Stomach smooth muscle (tissue), 2 donors: ENCODE data around the gene PPP2R2B.
"Not testable (repeated sequence)": the region's sequence is repeated elsewhere in the genome, so short reads cannot be mapped to it uniquely, and the experiment has no call there.

Experiments used
- H3K27ac ChIP-seq: one replicate; pipeline ENCODE4 v1.7.0; 2013; ENCODE audit warnings: mild to moderate bottlenecking, low read length, inconsistent platforms
- H3K27me3 ChIP-seq, 2 donors: one replicate each; pipeline ENCODE4 v1.7.0; 2013; ENCODE audit warnings: low read length in 2 of 2; ENCODE audit not compliant: insufficient read depth in 2 of 2, control insufficient read depth in 1 of 2
- H3K36me3 ChIP-seq, 2 donors: one replicate each; pipeline ENCODE4 v1.7.0; 2013; ENCODE audit warnings: low read length in 2 of 2; ENCODE audit not compliant: control insufficient read depth in 2 of 2, insufficient read depth in 2 of 2
- H3K4me1 ChIP-seq: one replicate; pipeline ENCODE4 v1.7.0; 2013; ENCODE audit warnings: low read length; ENCODE audit not compliant: control insufficient read depth, insufficient read depth
- H3K4me3 ChIP-seq, 2 donors: one replicate each; pipeline ENCODE4 v1.7.0; 2013; ENCODE audit warnings: low read length in 2 of 2
- H3K9ac ChIP-seq, 2 donors: one replicate each; pipeline ENCODE4 v1.7.0; 2013; ENCODE audit warnings: low read length in 2 of 2, mild to moderate bottlenecking in 1 of 2
- H3K9me3 ChIP-seq, 2 donors: one replicate each; pipeline ENCODE4 v1.7.0; 2013; ENCODE audit warnings: low read length in 2 of 2; ENCODE audit not compliant: control insufficient read depth in 2 of 2
- donor health status: healthy.
- donor health status: Pancreatic carcinoma.

The PPP2R2B gene

GRCh38 chr5:146560205-146560812 is 318.2 kb downstream of the PPP2R2B start:
- H3K9me3 ChIP-seq = no peaks in the 10 kb centered on the region
- H3K36me3 ChIP-seq = no peaks in the 10 kb centered on the region
- no peak overlapping the region for H3K9ac ChIP-seq
- H3K27ac ChIP-seq = no peak overlapping the region
- H3K4me1 ChIP-seq = no peaks in the 10 kb centered on the region
- H3K4me3 ChIP-seq = no peak overlapping the region
- H3K27me3 ChIP-seq = no peaks in the 10 kb centered on the region

GRCh38 chr5:146556884-146557283 is 321.7 kb downstream of the PPP2R2B start:
- H3K36me3 ChIP-seq, H3K4me3 ChIP-seq, H3K27me3 ChIP-seq, H3K9ac ChIP-seq, H3K4me1 ChIP-seq, H3K27ac ChIP-seq, H3K9me3 ChIP-seq: not testable (repeated sequence)

DNA sequence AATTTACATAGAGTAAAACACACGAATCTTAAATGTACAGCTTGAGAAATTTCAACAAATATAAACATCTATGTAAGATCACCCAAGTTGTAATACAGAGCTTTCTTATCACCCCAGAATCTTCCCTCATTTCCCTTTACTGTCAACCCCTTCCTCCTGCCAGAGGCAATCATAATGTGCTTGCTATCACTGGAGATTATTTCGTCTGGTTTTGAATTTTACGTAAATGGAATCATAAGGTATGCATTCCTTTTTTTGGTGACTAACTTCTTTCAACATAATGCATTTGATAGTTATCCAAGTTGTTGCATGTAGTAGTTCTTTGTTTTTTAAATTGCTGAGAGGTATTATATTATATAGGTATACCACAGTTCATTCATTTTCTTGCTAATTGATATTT is 325.1 kb downstream of the PPP2R2B start:
- Histone ChIP-seq H3K27me3 (no peaks in the 10 kb centered on the region), H3K9me3 (no peaks in the 10 kb centered on the region), H3K27ac (no peak overlapping the region), H3K4me1 (no peaks in the 10 kb centered on the region), H3K9ac (no peak overlapping the region), H3K4me3 (no peak overlapping the region), H3K36me3 (no peaks in the 10 kb centered on the region)

DNA sequence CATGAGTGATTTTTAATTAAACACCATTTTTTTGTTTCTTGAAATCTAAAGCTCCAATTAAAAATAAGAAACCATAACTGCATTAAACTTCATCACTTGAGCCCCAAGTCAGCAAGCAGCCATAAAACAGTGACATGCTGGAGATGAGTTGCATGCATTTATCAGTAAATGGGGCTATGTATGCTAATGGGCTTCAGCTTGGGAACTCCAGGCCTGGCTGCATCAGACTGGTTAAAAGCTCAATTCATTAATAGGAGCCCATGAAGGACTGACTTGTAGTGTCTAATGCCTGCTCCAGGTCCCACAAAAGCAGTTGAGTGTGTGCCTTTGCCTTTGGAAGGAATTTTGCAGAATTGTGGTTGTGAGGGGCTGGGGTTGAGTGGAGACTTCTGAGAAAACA is 328.9 kb downstream of the PPP2R2B start:
- peaks cover 0 to 2% of the 10 kb centered on the region in 2 donors for H3K27me3 ChIP-seq
- H3K9me3 ChIP-seq = no peaks in the 10 kb centered on the region
- no peak overlapping the region for H3K9ac ChIP-seq
- H3K4me1 ChIP-seq = no peaks in the 10 kb centered on the region
- no peak overlapping the region for H3K27ac ChIP-seq
- H3K36me3 ChIP-seq = no peaks in the 10 kb centered on the region
- no peak overlapping the region for H3K4me3 ChIP-seq

GRCh38 chr5:146548781-146549449 is 329.6 kb downstream of the PPP2R2B start:
- Histone ChIP-seq H3K27me3 (peaks cover 0 to 2% of the 10 kb centered on the region in 2 donors), H3K4me1 (no peaks in the 10 kb centered on the region), H3K9ac (no peak overlapping the region), H3K9me3 (no peaks in the 10 kb centered on the region), H3K4me3 (no peak overlapping the region), H3K27ac (no peak overlapping the region), H3K36me3 (no peaks in the 10 kb centered on the region)

- Histone ChIP-seq H3K9me3 (no peaks in the 10 kb centered on the region), H3K9ac (no peak overlapping the region), H3K27ac (no peak overlapping the region), H3K4me1 (no peaks in the 10 kb centered on the region), H3K4me3 (no peak overlapping the region), H3K36me3 (no peaks in the 10 kb centered on the region), H3K27me3 (peaks cover 0 to 2% of the 10 kb centered on the region in 2 donors)
Measured at GRCh38 chr5:146544232-146544631, 334.3 kb downstream of the PPP2R2B start.

DNA sequence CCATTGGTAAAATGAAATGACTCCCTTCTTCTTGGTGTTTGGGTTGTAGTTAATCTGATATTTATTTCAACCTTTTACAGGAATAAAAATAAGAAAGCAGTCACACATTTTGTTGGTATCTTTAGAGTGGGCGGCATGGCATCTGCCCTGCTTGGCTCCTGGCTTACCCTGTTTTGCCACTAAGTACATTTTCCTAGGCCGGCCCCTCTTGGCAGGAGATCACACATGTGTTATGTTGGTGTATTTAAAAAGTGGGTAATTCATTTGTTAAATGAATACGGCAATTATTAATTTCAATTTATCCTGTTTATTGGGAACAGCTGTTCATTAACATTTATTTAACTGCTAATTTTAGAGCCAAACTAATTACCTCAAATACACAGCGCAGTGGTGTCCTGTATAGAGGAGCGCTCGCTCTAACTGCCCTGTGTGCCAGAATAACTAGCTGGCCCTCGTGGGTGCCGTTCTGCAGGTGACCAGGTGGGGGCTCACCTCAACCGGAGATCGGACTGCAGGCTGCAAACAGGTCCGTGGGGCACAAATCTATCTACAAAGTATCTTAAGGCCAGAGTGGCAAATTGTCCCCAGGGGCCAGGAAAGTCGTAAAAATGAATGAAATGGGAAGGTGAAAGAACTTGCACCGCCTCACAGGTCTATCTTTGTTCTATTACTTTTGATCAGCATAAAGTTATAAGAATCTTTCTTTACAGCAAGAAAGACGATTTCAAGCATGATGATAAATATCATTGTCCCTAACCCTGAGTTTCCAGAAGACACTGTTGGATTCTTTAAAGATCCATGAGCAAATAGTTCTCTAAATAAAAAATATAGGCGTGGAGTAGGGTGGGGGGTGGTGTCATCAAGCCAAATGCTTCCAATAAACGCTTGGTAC is 336.4 kb downstream of the PPP2R2B start:
- no peak overlapping the region for H3K9ac ChIP-seq
- no peak overlapping the region for H3K4me3 ChIP-seq
- no peaks in the 10 kb centered on the region for H3K36me3 ChIP-seq
- H3K27me3 ChIP-seq = peaks cover 0 to 4% of the 10 kb centered on the region in 2 donors
- H3K9me3 ChIP-seq = no peaks in the 10 kb centered on the region
- no peak overlapping the region for H3K27ac ChIP-seq
- no peaks in the 10 kb centered on the region for H3K4me1 ChIP-seq

DNA sequence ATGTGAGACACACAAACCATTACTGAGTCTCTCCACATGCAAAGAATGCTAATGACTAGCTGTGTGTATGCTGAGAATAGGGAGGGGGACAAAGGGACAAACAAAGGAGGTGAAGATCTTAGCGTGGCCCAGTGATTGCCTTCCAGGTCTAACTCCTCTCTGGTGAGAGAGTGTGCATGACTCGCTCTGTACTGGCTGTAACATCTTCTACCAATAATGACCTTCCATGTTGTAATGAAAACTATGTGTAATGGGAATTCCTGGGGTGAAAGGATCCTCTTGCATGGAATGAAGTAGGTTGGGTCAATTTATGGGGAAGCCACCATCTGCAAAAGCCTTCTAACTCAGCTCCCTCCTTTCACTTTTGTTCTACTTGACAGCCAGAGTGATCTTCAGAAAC is 338.1 kb downstream of the PPP2R2B start:
- H3K27me3 ChIP-seq = peaks cover 0 to 4% of the 10 kb centered on the region in 2 donors
- H3K9me3 ChIP-seq = no peaks in the 10 kb centered on the region
- H3K27ac ChIP-seq = no peak overlapping the region
- H3K4me3 ChIP-seq = no peak overlapping the region
- H3K36me3 ChIP-seq = no peaks in the 10 kb centered on the region
- no peaks in the 10 kb centered on the region for H3K4me1 ChIP-seq
- no peak overlapping the region for H3K9ac ChIP-seq

DNA sequence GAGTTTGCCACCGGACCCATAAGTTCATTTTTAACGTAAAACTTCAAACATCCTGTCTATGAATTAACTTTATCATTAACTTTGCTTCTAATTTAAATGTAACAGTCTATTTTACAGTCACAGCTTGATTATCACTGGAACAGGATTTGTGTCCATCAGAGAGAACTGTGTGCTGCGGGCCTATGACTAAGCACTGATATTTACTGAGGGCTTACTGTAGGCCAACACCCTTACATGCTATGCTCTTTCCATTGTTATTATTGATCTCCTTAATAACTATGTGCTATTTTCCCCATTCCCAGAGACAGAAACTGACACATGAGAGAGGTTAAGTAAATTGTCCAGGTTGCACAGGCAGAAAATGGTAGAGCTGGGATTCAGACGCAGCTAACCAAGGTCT is 338.6 kb downstream of the PPP2R2B start:
- no peaks in the 10 kb centered on the region for H3K9me3 ChIP-seq

DNA sequence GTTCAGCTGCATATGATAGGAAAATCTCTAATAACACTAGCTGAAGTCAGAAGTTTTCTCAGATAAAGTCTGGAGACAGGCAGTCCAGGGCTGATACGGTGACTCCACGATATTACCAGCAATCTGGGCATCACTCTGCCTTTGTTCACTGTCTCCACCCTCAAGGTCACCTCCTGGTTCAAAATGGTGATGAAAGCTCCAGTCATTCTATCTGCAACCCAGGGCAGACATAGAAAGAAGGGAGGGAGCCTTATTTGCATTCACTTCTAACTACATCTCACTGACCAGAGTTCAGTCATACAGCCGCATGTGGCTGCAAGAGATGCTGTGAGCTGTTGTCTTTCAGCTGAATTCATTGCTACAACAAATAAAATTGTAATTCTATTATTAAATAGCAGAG is 340.1 kb downstream of the PPP2R2B start:
- no peak overlapping the region for H3K9ac ChIP-seq
- H3K9me3 ChIP-seq = no peaks in the 10 kb centered on the region
- H3K36me3 ChIP-seq = no peaks in the 10 kb centered on the region
- no peak overlapping the region for H3K27ac ChIP-seq
- H3K4me1 ChIP-seq = no peaks in the 10 kb centered on the region
- peaks cover 0 to 2% of the 10 kb centered on the region in 2 donors for H3K27me3 ChIP-seq
- no peak overlapping the region for H3K4me3 ChIP-seq

More for the DNA sequence above, 338.6 kb downstream of the PPP2R2B start:
- Histone ChIP-seq H3K4me1 (no peaks in the 10 kb centered on the region), H3K36me3 (no peaks in the 10 kb centered on the region), H3K9ac (no peak overlapping the region), H3K4me3 (no peak overlapping the region), H3K27me3 (peaks cover 0 to 2% of the 10 kb centered on the region in 2 donors), H3K27ac (no peak overlapping the region)
